GM12872 (cell line): ENCODE data around the gene AP3S2.

Source experiments
- TF ChIP-seq, protein P1 (sequence below): IDR thresholded peaks from 3 replicates; pipeline ENCODE4 v1.5.1; 2011; ENCODE audit warnings: low read depth, mild to moderate bottlenecking, low read length, moderate library complexity; ENCODE audit not compliant: insufficient read depth

The AP3S2 gene

DNA sequence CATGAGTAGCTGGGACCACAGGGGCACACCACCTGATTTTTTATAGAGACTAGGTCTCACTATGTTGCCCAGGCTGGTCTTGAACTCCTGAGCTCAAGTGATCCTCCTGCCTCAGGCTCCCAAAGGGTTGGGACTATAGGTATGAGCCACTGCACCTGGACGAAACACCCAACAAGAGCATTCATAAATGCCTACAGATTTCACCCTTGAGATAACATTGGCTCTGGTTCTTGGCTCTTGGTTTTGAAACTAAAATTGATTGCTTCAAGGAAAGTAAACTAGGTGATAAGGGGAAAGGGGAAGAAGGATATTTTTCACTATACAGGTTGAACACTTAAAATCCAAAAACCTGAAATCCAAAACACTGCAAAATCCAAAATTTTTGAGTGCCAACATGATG, 10.3 kb downstream of the AP3S2 start:
- TF ChIP-seq, protein P1, sequence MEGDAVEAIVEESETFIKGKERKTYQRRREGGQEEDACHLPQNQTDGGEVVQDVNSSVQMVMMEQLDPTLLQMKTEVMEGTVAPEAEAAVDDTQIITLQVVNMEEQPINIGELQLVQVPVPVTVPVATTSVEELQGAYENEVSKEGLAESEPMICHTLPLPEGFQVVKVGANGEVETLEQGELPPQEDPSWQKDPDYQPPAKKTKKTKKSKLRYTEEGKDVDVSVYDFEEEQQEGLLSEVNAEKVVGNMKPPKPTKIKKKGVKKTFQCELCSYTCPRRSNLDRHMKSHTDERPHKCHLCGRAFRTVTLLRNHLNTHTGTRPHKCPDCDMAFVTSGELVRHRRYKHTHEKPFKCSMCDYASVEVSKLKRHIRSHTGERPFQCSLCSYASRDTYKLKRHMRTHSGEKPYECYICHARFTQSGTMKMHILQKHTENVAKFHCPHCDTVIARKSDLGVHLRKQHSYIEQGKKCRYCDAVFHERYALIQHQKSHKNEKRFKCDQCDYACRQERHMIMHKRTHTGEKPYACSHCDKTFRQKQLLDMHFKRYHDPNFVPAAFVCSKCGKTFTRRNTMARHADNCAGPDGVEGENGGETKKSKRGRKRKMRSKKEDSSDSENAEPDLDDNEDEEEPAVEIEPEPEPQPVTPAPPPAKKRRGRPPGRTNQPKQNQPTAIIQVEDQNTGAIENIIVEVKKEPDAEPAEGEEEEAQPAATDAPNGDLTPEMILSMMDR = no peak

GRCh38 chr15:89880727-89881126, 13.1 kb downstream of the AP3S2 start:
- TF ChIP-seq, protein P1 = no peak

DNA sequence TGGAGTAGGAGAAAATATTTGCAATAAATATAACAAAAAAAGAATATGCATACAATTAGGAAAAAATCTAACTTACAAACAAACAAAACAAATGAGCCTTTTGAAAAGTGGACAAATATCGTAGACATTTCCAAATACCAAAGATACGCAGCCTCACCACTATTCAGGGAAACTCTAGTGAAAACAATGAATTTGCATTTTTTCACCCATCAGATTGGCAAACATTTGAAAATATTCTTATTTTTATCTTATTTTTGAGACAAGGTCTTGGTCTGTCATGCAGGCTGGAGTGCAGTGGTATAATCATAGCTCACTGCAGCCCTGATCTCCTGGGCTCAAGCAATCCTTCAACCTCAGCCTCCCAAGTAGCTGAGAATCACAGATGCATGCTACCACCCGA, 15.5 kb downstream of the AP3S2 start:
- TF ChIP-seq, protein P1 = no peak

- TF ChIP-seq, protein P1 = no peak
These were observed 16.7 kb downstream of the AP3S2 start for GRCh38 chr15:89877083-89877425.

DNA sequence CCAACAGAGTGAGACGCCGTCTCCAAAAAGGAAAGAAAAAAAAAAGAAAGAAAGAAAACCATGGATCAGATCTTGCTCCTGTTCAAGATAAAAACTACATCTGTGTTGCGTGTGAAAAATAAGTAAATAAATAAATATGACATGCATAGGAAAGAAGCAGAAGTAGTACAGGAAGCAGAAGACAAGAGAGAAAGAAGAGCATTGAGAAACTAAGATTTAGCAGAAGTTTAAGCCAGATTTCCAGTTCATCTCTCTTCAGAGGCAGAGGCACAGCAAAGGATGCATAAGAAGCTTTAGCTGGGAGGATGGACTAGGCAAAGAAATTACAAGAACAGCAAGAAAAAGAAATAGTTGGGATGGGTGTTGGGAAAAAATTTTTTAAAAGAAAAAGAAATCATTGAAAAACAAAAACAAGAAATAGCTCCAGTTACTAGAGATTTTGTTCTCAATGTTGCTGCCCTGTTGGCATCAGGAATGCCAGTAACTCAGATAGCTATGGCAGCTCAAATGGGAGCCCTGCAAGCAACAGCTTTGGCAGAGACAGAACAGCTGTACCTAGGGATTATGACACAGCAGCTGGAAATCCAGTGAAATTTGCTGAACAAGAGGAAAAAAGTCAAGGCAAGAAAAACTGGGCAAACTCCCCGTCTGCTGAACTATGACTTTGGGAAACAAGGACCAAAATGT, 17.3 kb downstream of the AP3S2 start:
- TF ChIP-seq, protein P1 = no peak

DNA sequence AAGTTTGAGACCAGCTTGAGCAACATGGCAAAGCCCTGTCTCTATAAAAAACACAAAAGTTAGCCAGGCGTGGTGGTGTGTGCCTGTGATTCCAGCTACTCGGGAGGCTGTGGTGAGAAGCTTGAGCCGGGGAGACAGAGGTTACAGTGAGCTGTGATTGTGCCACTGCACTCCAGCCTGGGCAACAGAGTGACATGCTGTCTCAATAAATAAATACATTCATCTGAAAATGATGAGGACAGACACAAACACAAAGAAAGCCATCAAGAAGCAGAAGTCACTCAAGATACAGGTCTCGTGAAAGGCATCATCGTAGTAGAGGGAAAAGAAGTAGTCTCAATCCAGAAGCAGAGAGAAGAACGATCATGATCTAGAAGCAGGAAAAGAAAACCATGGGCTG, 18.1 kb downstream of the AP3S2 start:
- TF ChIP-seq, protein P1 = no peak

DNA sequence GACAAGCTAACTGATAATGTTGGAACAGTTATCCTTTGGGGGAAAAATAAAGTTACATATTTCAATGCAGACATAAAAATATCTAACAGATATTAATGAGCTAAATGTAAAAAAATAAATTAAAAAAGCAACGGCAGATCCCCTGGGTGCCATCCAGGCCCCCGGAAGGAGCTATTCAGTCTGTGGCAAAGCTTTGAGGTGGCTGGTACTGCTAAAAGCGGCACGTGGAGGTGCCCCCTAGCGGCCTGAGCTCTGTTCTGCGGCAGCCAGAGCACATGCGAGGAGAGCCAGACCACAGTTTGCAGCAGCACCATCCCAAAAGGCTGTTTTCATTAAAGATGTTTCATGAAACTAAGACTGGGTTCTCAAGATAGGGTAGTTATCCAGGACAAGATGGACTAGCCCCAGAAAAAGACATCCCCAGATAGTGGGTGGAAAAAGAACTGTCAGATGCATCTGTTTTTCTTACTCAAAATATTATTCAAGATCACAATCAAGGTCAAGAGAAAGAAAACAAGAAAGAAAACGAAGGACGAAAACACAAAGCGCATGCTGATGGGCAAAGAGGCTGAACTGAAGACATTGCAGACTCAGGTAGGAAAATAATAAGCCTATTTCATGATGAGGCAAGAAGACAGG, 18.7 kb downstream of the AP3S2 start:
- TF ChIP-seq, protein P1 = peak; percentile 94
